ENCODE results near the gene CRAT.

The CRAT gene

GRCh38 chr9:129074106-129074505 lies 36.5 kb downstream of the CRAT start:
- TF ChIP-seq, protein P1, sequence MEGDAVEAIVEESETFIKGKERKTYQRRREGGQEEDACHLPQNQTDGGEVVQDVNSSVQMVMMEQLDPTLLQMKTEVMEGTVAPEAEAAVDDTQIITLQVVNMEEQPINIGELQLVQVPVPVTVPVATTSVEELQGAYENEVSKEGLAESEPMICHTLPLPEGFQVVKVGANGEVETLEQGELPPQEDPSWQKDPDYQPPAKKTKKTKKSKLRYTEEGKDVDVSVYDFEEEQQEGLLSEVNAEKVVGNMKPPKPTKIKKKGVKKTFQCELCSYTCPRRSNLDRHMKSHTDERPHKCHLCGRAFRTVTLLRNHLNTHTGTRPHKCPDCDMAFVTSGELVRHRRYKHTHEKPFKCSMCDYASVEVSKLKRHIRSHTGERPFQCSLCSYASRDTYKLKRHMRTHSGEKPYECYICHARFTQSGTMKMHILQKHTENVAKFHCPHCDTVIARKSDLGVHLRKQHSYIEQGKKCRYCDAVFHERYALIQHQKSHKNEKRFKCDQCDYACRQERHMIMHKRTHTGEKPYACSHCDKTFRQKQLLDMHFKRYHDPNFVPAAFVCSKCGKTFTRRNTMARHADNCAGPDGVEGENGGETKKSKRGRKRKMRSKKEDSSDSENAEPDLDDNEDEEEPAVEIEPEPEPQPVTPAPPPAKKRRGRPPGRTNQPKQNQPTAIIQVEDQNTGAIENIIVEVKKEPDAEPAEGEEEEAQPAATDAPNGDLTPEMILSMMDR (IDR thresholded peaks at IDR 0.05): no peak
- Mint-ChIP-seq H3K9me3 (no peaks in the 10 kb centered on the region), H3K4me3 (no peak overlapping the region), H3K27me3 (ENCODE audit: low read depth, poor library complexity) (peaks cover 5% of the 10 kb centered on the region), H3K4me1 (peaks cover 12% of the 10 kb centered on the region), H3K36me3 (ENCODE audit: low read depth) (no peaks in the 10 kb centered on the region), H3K27ac (no peak overlapping the region)
- no peak for DNase-seq

GRCh38 chr9:129073404-129073803 lies 37.2 kb downstream of the CRAT start:
- H3K27ac Mint-ChIP-seq: no peak overlapping the region
- DNase-seq: no peak
- H3K9me3 Mint-ChIP-seq: no peaks in the 10 kb centered on the region
- TF ChIP-seq, protein P1 (IDR thresholded peaks at IDR 0.05): no peak
- H3K4me1 Mint-ChIP-seq: peaks cover 5% of the 10 kb centered on the region
- H3K4me3 Mint-ChIP-seq: no peak overlapping the region
- peaks cover 5% of the 10 kb centered on the region for H3K27me3 Mint-ChIP-seq (ENCODE audit: low read depth, poor library complexity)
- H3K36me3 Mint-ChIP-seq (ENCODE audit: low read depth): peaks cover 5% of the 10 kb centered on the region

- H3K27ac Mint-ChIP-seq: no peak overlapping the region
- TF ChIP-seq, protein P1 (IDR thresholded peaks at IDR 0.05): no peak
Measured at GRCh38 chr9:129072171-129072570, 38.4 kb downstream of the CRAT start.

DNA sequence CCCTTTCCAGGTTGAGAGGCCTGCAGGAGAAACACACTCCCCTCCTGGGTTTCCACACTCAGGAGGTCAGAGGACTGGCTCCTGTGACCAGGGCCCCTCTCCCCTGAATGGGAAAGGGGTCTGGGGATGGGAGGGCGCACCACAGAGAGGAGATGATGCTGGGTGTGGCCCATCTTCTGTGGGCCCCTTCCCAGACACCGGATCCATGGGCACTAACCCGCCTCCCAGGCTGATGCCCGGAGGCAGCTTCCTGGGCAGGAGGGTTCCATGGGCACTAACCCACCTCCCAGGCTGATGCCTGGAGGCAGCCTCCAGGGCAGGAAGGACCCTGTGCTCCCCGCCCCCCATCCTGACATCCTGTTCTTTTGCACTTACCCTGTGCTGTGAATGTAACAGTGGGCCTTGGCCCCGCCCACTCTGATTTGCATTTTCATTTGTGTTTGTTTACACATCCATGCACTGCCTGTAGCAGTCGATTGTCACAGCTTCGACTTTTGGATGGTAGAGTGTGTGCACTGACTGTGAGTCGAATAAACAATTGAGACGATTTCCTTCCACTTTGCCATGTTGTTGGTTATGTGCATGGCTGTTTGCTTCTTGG lies 39.0 kb downstream of the CRAT start:
- TF ChIP-seq, protein P1 (IDR thresholded peaks at IDR 0.05): no peak
- H3K4me1 Mint-ChIP-seq: peaks cover 4% of the 10 kb centered on the region
- H3K9me3 Mint-ChIP-seq: no peaks in the 10 kb centered on the region
- H3K36me3 Mint-ChIP-seq (ENCODE audit: low read depth): peaks cover 12% of the 10 kb centered on the region
- peaks cover 5% of the 10 kb centered on the region for H3K27me3 Mint-ChIP-seq (ENCODE audit: low read depth, poor library complexity)
- H3K4me3 Mint-ChIP-seq: no peak overlapping the region
- H3K27ac Mint-ChIP-seq: no peak overlapping the region
- DNase-seq: no peak

More at GRCh38 chr9:129072171-129072570, 38.4 kb downstream of the CRAT start:
- peaks cover 10% of the 10 kb centered on the region for H3K36me3 Mint-ChIP-seq (ENCODE audit: low read depth)
- no peak overlapping the region for H3K4me3 Mint-ChIP-seq
- no peak for DNase-seq
- H3K27me3 Mint-ChIP-seq (ENCODE audit: low read depth, poor library complexity): peaks cover 5% of the 10 kb centered on the region
- peaks cover 4% of the 10 kb centered on the region for H3K4me1 Mint-ChIP-seq
- H3K9me3 Mint-ChIP-seq: no peaks in the 10 kb centered on the region

GRCh38 chr9:129070696-129071525 lies 39.7 kb downstream of the CRAT start:
- Mint-ChIP-seq H3K4me3 (no peak overlapping the region), H3K36me3 (ENCODE audit: low read depth) (peaks cover 15% of the 10 kb centered on the region), H3K9me3 (no peaks in the 10 kb centered on the region), H3K4me1 (peaks cover 4% of the 10 kb centered on the region), H3K27me3 (ENCODE audit: low read depth, poor library complexity) (peaks cover 5% of the 10 kb centered on the region), H3K27ac (peak overlapping the region; percentile 77)
- TF ChIP-seq, protein P1 (IDR thresholded peaks at IDR 0.05): no peak
- no peak for DNase-seq

Data from nephron progenitor cell (in vitro differentiated cells).